H54 (cell line): ENCODE results near the gene TRIAP1.
"Not testable (repeated sequence)": the region's sequence is repeated elsewhere in the genome, so short reads cannot be mapped to it uniquely, and the experiment has no call there.

Experiments used
- DNase-seq: peaks from one replicate; pipeline ENCODE4 v3.0.0; 2011; ENCODE audit warnings: low spot score, mixed read lengths; ENCODE audit not compliant: insufficient read length
- FAIRE-seq: peaks from 3 replicates; lab custom pipeline; 2011; peaks lifted over from hg19 to GRCh38; lab: Jason Lieb, UNC
- POLR2A ChIP-seq: IDR thresholded peaks from 2 replicates; pipeline ENCODE4 v1.6.1; 2011; ENCODE audit warnings: low read depth, mild to moderate bottlenecking, low read length

TRIAP1 gene

DNA sequence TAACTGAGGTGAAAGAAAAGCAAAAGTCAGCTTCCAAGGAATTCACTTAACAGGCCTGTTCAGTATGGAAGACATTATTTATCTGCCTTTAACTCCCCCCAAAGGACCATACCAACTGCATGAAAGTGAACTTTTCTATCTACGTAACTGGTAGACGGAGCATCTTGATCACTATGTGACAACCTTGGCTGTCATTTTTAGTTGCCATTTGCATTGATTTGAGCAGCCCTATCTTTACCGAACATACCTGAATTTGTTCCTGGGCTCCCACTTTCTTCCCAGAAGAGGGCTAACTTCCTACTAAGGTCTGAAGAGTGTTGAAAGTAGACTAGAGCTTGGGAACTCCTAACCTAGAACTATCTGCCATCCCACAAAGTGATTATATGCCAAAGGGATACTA lies 14.0 kb upstream of the TRIAP1 start:
- FAIRE-seq (no peak), DNase-seq (no peak)
- no peak for TF ChIP-seq POLR2A

DNA sequence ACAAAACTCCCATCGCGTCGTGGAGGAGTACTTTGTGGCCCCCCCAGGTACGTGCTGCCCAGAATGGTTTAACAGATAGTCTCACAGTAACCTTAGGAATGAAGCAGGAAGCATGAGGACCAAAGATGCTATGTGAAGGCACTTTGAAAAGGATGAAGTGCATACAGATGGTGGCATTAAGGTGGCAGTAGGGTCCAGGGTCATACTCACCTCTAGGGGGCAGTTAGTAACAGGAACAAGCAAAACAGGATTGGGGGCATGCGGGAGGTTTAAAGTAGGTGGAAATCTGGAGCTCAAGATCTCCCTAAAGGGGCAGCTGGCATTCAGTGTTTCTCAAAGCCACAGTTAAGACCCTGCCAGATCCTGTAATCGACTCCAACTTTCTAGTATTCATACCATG lies 10.9 kb upstream of the TRIAP1 start:
- FAIRE-seq (no peak), DNase-seq (no peak)
- no peak for TF ChIP-seq POLR2A

DNA sequence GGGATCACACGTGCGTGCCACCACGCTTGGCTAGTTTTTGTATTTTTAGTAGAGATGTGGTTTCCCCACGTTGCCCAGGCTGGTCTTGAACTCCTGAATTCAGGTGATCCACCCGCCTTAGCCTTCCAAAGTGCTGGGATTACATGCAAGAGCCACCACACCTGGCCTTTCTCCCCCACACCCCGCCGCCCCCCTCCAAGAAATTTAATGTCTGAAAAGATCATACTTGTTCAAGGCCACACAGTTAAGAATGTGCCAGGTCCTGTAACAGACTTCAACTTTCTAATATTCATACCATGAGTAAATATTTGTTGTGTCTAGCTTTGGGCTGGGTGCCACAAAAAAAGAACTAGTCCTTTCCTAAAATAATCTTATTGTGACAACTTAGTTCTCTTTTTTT lies 9.1 kb upstream of the TRIAP1 start:
- FAIRE-seq (no peak), DNase-seq (no peak)
- no peak for TF ChIP-seq POLR2A

DNA sequence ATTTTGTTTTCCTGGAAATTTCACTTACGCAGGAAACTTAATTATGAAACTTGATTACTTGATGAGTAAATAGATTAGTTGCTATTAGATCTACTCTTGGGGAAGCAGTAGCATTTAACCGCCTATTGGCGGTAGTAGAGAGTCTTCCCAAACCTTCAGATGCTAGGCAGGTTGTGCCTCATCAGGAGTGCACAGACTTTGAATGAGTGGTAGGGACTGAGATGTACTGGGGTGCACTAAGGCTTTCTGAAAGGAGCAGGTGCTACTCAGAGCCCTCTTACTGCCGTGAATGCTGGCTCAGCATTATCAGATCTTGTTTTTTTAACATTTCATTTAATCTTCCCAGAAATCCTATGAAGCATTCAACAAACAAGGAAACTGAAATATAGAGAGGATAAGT lies 7.8 kb upstream of the TRIAP1 start:
- TF ChIP-seq POLR2A, result no peak
- no peak for DNase-seq
- no peak for FAIRE-seq

DNA sequence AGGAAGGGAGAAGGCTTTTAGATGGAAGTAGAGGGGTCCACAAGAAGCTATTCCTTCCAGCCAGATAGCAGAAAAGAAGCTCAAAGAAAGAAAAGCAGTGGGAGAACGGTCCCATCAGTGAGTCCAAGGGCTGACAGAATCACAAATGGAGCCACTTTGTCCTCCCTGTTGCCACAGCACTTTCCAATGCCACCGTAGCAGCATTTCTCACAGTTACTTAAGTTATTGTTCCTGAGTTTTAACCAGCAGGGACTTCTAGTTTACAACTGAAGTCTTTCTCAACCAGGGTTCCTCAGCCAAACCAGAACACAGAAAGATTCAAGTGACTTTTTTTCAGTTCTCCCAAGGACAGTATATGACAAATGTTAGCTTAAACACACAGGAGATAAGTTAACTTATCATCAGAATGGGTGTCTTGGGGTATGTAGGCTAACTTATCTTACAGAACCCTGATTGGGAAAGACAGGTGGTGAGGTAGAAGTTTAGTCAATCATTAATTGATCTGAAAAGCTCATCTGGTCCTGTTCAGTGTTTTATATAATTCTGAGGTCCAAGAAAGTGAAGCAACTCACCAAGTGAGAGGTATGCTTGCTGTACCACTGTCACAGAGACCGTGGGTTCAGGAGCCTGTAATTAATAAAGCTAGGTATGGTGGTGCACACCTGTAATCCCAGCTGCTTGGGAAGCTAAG lies 7.0 kb upstream of the TRIAP1 start:
- FAIRE-seq, result no peak
- TF ChIP-seq POLR2A, result no peak
- DNase-seq, result no peak

DNA sequence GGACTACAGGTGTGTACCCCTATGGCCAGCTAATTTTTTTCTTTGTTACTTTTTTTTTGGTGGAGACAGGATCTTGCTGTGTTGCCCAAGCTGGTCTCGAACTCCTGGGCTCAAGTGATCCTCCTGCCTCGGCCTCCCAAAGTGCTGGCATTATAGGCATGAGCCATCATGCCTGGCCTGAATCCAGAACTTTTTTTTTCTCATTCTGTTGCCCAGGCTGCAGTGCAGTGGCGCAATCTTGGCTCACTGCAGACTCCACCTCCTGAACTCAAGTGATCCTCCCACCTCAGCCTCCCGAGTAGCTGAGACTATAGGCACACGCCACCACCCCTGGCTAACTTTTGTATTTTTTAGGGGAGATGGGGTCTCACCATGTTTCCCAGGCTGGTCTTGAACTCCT lies 6.3 kb upstream of the TRIAP1 start:
- FAIRE-seq, DNase-seq: not testable (repeated sequence)

DNA sequence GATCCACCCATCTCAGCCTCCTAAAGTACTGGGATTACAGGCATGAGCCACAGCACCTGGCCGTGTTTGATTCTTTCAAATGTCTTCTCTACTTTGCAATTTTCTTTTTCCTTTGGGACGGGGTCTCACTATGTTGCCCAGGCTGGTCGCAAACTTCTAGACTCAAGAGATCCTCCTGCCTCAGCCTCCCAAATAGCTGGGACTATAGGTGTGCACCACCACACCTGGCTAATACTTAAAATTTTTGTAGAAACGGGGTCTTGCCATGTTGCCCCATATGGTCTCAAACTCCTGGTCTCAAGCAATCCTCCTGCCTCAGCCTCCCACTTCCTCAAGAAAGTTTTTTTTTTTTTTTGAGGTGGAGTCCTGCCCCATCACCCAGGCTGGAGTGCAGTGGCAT lies 1.8 kb upstream of the TRIAP1 start:
- DNase-seq, result no peak
- no peak for FAIRE-seq
- TF ChIP-seq POLR2A, result no peak

DNA sequence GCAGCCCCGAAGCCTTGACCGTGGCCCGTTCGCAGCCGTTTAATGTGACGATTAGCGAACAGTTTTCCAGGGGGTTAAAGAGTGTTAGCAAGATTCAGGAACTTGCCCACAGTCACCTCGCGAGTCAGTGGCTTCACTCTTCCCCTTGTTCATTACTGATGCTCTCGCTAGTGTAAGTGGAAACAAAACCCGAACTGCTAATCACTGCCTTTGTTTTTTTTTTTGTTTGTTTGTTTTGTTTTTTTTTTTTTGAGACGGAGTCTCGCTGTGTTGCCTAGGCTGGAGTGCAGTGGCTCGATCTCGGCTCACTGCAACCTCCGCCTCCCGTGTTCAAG lies 627 bp upstream of the TRIAP1 start:
- not testable (repeated sequence) for FAIRE-seq, DNase-seq

DNA sequence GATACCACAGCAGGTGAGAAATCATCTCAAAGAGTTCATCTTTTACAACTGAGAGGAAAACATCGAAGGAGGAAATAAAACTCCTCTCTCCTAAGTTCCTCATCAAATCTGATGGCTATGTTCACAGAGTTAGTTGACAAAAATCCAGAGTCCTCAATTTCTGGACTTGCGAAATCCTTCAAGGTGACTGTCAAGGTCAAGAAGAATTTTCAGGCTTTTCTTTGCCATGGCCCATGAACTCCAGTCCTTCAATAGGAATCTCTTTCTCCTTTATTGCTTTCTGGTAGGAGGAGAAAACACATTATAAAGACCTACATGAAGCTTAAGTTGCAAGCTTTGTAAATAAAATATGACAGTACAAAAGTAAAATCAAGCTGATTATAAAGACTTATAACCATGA lies 1.5 kb downstream of the TRIAP1 start:
- TF ChIP-seq POLR2A, result no peak
- FAIRE-seq (no peak), DNase-seq (no peak)

DNA sequence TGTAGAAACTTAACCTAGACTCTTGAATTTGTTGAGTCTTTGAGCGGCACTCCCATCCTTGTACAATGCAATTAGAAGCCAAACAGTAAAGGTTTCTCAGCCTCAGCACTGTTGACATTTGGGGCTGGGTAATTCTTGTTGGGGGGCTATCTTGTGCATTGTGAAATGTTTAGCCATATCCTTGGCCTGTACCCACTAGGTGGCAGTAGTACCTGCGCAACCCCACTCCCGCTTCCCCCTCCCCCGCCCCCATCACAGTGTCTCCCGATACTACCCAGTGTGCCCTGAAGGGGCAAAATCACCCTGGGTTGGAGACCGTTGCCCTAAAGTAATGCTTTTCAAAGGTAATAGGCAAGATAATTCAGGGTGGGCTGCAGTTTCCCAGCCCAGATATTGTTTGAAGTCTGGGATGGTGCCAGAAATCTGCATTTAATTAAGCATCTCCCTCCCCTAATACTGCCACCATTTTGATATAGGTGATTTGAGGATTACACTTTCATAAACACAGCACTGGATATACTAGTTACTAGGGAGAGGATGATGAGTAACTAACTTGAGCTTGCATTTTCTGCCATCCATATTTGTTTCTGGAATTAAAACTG lies 6.4 kb downstream of the TRIAP1 start:
- no peak for FAIRE-seq
- no peak for DNase-seq
- no peak for TF ChIP-seq POLR2A

DNA sequence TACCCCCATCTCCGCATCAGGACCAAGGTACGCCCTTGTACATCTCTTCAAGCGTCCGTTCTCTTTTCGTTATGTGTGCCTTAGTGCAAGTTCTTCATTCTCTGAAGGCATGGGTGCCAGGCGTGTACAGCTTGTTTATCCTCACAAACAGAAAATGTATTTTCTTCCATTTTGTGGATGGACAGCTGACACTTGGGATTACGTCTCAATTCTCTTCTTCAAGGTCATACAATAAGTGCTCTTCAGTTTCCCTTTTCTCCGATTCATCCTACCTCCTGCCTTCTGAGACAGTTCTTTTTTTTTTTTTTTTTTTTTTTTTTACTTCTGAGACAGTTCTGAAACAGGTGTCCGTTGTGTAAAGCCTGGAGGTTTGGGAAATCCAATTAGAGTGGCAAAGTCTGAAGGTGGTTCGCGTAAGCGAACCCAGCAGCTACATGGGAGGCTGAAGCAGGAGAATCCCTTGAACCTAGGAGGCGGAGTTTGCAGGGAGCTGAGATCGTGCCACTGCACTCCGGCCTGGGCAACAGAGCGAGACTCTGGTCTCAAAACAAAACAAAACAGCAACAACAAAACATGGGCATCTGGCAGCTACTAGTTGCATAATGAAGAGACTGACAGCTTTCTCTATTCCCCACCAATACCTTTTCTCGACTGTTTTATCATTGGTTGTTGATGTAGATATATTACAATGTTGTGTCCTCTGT lies 7.5 kb downstream of the TRIAP1 start:
- no peak for FAIRE-seq
- no peak for TF ChIP-seq POLR2A
- no peak for DNase-seq

DNA sequence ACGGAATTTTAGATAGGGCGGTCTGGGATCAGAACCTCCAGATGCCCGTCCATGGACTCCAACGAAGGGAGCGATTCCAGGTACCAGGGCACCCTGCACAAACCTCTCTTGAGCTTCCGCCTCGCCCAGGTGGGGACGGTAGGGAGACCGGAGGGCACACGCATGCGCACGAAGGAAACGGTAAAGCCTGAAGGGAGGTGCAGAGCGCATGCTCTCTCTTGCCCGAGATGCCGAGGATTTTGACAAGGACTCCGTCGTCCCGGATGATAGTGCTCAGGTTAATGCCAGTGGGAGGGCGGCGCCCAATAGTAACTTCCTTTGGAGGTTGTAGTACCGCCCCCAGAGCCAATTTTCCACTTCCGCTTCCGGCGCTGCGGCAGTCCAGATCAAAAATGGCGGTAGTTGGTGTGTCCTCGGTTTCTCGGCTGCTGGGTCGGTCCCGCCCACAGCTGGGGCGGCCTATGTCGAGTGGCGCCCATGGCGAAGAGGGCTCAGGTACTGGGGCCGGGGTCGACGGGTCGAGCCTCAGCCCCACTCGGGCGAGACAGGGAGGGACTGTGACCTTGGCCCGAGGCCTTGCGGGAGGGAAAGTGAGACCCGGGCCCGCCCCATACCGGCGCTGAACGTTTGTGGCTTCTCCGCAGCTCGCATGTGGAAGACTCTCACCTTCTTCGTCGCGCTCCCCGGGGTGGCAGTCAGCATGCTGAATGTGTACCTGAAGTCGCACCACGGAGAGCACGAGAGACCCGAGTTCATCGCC lies 8.3 kb downstream of the TRIAP1 start, which contains the start of gene COX6A1:
Gene COX6A1, plus strand, starts transcription at position 379 of the 760 bp plus-strand sequence. Its CDS starts 14 bp downstream, at position 393.
- peak; percentile 50 for TF ChIP-seq POLR2A
- DNase-seq (peak; percentile 94), FAIRE-seq (peak; percentile 94)

DNA sequence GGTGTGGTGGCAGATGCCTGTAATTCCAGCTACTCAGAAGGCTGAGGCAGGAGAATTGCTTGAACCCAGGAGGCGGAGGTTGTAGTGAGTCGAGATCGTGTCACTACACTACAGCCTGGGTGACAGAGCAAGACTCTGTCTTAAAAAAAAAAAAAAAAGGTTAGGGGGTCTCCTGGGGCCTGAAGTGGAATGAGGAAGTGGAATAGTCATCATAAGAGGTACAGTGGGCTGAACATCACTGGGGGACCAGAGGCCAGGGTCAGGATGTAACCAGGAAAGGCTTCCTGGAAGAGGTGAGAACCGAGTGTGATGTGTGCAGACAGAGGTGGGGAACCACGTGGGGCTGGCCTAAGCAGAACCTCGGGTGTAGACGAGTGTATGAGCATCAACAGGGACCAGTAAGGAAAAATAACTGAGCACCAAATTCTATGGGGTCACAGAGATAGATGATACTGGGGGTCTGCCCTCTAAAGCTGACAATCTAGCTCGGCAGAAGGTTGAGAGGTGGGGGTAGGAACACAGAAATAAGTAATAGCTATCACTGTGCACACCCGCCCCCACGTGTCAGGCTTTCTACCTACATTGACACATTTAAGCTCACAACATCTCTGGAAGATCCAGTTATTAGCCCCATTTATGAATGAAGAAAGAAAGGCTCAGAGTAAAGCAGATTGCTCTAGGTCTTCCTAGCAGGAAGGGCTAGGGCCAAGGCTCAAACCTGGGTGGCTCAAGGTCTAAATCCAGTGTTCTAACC lies 13.2 kb downstream of the TRIAP1 start:
- FAIRE-seq, result no peak
- DNase-seq, result no peak
- TF ChIP-seq POLR2A, result no peak
